Caco-2 (cell line): ENCODE results near the gene FOXS1. TPM values are rescaled to one million over a fixed set of nuclear protein-coding genes. Genes with fewer than 3 reads are reported as not detected.
A peak's percentile ranks its signal among the peaks of the same experiment; 100 is the strongest.

Experiments
- BruUV-seq: library from RNA; stranded (reverse); fragments of 400-500 nt; replicated peaks from 2 replicates; lab custom pipeline; 2021; lab: Mats Ljungman, UMichigan
- CTCF ChIA-PET: fragments of 300-600 bp; sonication (Branson Sonifier 250); formaldehyde crosslinking; loops from one replicate; lab custom pipeline; 2022; ENCODE audit warnings: antibody characterized with exemption; lab: Charles Lee
- POLR2A ChIA-PET: fragments of 300-600 bp; sonication (Branson Sonifier 250); formaldehyde crosslinking; loops from one replicate; lab custom pipeline; 2022; ENCODE audit warnings: antibody characterized with exemption; lab: Charles Lee
- DNase-seq, 2 experiments: peaks; one replicate each; pipeline versions ENCODE4 v3.0.0 to v3.0.0-alpha.2; 2020 to 2022
- H3K27me3 ChIP-seq: replicated peaks from 2 replicates; pipeline ENCODE4 v1.6.0; 2011; ENCODE audit warnings: low read length; ENCODE audit not compliant: control insufficient read depth, insufficient read depth
- H3K36me3 ChIP-seq: 2 replicates; pipeline ENCODE4 v1.5.1; 2011; ENCODE audit warnings: low read length; ENCODE audit not compliant: control insufficient read depth, insufficient read depth
- H3K4me1 ChIP-seq: fragments of 250-450 bp; sonication (Bioruptor Pico); 2 replicates; pipeline ENCODE4 v1.5.1; 2020; ENCODE audit warnings: mild to moderate bottlenecking
- H3K4me3 ChIP-seq: 2 replicates; pipeline ENCODE4 v1.5.1; 2011; ENCODE audit warnings: low read depth, mild to moderate bottlenecking, control low read depth, low read length
- H3K9me3 ChIP-seq: fragments of 250-450 bp; sonication (Bioruptor Pico); 2 replicates; pipeline ENCODE4 v1.5.1; 2020; ENCODE audit warnings: mild to moderate bottlenecking, moderate library complexity
- H3K27ac Mint-ChIP-seq: one replicate; pipeline ENCODE4 v1.8.0; 2022; ENCODE audit warnings: mixed read lengths; ENCODE audit not compliant: unreplicated experiment
- H3K27me3 Mint-ChIP-seq: one replicate; pipeline ENCODE4 v1.8.0; 2022; ENCODE audit warnings: mixed read lengths; ENCODE audit not compliant: insufficient read depth, unreplicated experiment
- H3K36me3 Mint-ChIP-seq: one replicate; pipeline ENCODE4 v1.8.0; 2022; ENCODE audit warnings: mild to moderate bottlenecking, mixed read lengths; ENCODE audit not compliant: insufficient read depth, unreplicated experiment
- H3K4me1 Mint-ChIP-seq: one replicate; pipeline ENCODE4 v1.8.0; 2022; ENCODE audit warnings: low read depth, mixed read lengths; ENCODE audit not compliant: unreplicated experiment
- H3K4me3 Mint-ChIP-seq: one replicate; pipeline ENCODE4 v1.8.0; 2022; ENCODE audit warnings: mild to moderate bottlenecking, moderate library complexity, mixed read lengths; ENCODE audit not compliant: unreplicated experiment
- H3K9me3 Mint-ChIP-seq: one replicate; pipeline ENCODE4 v1.8.0; 2022; ENCODE audit warnings: mixed read lengths; ENCODE audit not compliant: unreplicated experiment
- intact Hi-C: fragments of 100-400 bp; cut with micrococcal nuclease; formaldehyde crosslinking; loops from one replicate; pipeline ENCODE4 v1.10.0; 2022; ENCODE audit not compliant: unreplicated experiment
- total RNA-seq: library from RNA; stranded (reverse); gene quantifications from 2 replicates; pipeline ENCODE4 v1.2.3, GENCODE V29; 2022
- TF ChIP-seq, protein P1 (sequence below), 2 experiments: fragments of 200-600 bp in 1 of 2; IDR thresholded peaks; 1 replicate in 1 of 2; 2 replicates in 1 of 2; pipeline versions ENCODE4 v1.5.1 to v1.8.0; 2011 to 2022; ENCODE audit warnings: antibody characterized with exemption in 1 of 2, control low read depth in 1 of 2, inconsistent platforms in 1 of 2, low read depth in 1 of 2, low read length in 1 of 2, mild to moderate bottlenecking in 1 of 2, moderate library complexity in 1 of 2; ENCODE audit not compliant: insufficient read depth in 1 of 2, severe bottlenecking in 1 of 2, unreplicated experiment in 1 of 2

FOXS1 gene
- total RNA-seq, 1 experiment from 2014 or later, result not detected

DNA sequence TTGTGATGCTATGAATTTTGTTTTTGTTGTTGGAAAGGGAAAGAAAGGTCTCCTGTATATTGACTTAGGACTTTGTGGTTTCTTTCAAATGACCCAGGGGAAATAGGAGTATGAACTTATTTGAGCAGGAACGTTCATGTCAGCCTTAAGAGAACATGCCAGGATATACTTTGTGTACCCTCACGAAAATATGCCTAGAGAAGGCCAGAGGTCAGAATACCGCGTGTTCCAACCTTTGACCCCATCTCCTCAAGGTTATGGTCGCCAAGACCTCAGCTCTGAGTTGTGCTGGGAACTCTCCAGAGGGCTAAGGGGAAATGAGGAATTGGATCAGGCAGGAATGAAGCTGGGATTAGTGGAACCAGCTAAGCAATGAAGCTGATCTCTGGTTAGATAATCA is 36.5 kb upstream of the FOXS1 start:
- H3K36me3 ChIP-seq, result no peaks in the 10 kb centered on the region
- Mint-ChIP-seq H3K4me1 (peaks cover 12% of the 10 kb centered on the region), H3K27ac (no peak overlapping the region), H3K9me3 (no peaks in the 10 kb centered on the region), H3K4me3 (no peak overlapping the region), H3K36me3 (peaks cover 23% of the 10 kb centered on the region), H3K27me3 (peaks cover 3% of the 10 kb centered on the region)
- H3K27me3 ChIP-seq, result 0 out of 2 replicates have a peak, but pooled peaks cover 1% of the 10 kb centered on the region
- ChIA-PET CTCF (no interaction called here), POLR2A (no interaction called here)
- no TSS peak for BruUV-seq
- TF ChIP-seq, protein P1, sequence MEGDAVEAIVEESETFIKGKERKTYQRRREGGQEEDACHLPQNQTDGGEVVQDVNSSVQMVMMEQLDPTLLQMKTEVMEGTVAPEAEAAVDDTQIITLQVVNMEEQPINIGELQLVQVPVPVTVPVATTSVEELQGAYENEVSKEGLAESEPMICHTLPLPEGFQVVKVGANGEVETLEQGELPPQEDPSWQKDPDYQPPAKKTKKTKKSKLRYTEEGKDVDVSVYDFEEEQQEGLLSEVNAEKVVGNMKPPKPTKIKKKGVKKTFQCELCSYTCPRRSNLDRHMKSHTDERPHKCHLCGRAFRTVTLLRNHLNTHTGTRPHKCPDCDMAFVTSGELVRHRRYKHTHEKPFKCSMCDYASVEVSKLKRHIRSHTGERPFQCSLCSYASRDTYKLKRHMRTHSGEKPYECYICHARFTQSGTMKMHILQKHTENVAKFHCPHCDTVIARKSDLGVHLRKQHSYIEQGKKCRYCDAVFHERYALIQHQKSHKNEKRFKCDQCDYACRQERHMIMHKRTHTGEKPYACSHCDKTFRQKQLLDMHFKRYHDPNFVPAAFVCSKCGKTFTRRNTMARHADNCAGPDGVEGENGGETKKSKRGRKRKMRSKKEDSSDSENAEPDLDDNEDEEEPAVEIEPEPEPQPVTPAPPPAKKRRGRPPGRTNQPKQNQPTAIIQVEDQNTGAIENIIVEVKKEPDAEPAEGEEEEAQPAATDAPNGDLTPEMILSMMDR (IDR thresholded peaks at IDR 0.05; ENCODE audit: insufficient read depth in 1 of 2, low read depth in 1 of 2, low read length in 1 of 2, severe bottlenecking in 1 of 2, unreplicated experiment in 1 of 2), result no peak
- no peaks in the 10 kb centered on the region for H3K4me1 ChIP-seq
- intact Hi-C loops, result no loop called here
- no peak overlapping the region for H3K4me3 ChIP-seq
- peaks cover 8% of the 10 kb centered on the region; the same call in 1 of the 2 replicates for H3K9me3 ChIP-seq
- no peak for DNase-seq

- POLR2A ChIA-PET, result interaction anchor here (0.7 to 0.9 kb wide), 2 partner anchors 12 to 139 kb away, joined by 3 to 4 read pairs; no protein-coding TSS in a partner anchor
These were observed 34.0 kb upstream of the FOXS1 start for GRCh38 chr20:31879143-31879987.

GRCh38 chr20:31877684-31878083 is 32.3 kb upstream of the FOXS1 start:
- Mint-ChIP-seq H3K27ac (no peak overlapping the region), H3K4me1 (peaks cover 12% of the 10 kb centered on the region), H3K4me3 (no peak overlapping the region), H3K27me3 (peaks cover 6% of the 10 kb centered on the region), H3K36me3 (peaks cover 23% of the 10 kb centered on the region), H3K9me3 (no peaks in the 10 kb centered on the region)
- Histone ChIP-seq H3K4me1 (no peaks in the 10 kb centered on the region), H3K36me3 (no peaks in the 10 kb centered on the region), H3K4me3 (no peak overlapping the region), H3K9me3 (peaks cover 8% of the 10 kb centered on the region; the same call in 1 of the 2 replicates), H3K27me3 (no peaks in the 10 kb centered on the region)
- CTCF ChIA-PET, result no interaction called here
- POLR2A ChIA-PET, result no interaction called here
- TF ChIP-seq, protein P1 (IDR thresholded peaks at IDR 0.05; ENCODE audit: insufficient read depth in 1 of 2, low read depth in 1 of 2, low read length in 1 of 2, severe bottlenecking in 1 of 2, unreplicated experiment in 1 of 2), result no peak
- no TSS peak for BruUV-seq
- no peak for DNase-seq
- intact Hi-C loops, result no loop called here

More at GRCh38 chr20:31879143-31879987, 34.0 kb upstream of the FOXS1 start:
- no peaks in the 10 kb centered on the region for H3K4me1 ChIP-seq
- H3K36me3 Mint-ChIP-seq, result peaks cover 23% of the 10 kb centered on the region
- TF ChIP-seq, protein P1 (IDR thresholded peaks at IDR 0.05; ENCODE audit: insufficient read depth in 1 of 2, low read depth in 1 of 2, low read length in 1 of 2, severe bottlenecking in 1 of 2, unreplicated experiment in 1 of 2), result no peak
- H3K4me3 ChIP-seq, result peak overlapping the region; percentile 82
- peak overlapping the region; percentile 88 for H3K4me3 Mint-ChIP-seq
- CTCF ChIA-PET, result interaction anchor here (0.7 to 2.1 kb wide), 6 partner anchors 18 to 138 kb away, joined by 3 to 31 read pairs (median 4); partner anchors contain the start of gene PDRG1
- peaks cover 8% of the 10 kb centered on the region; the same call in 1 of the 2 replicates for H3K9me3 ChIP-seq
- H3K27me3 ChIP-seq, result no peaks in the 10 kb centered on the region
- peaks cover 2% of the 10 kb centered on the region for H3K27me3 Mint-ChIP-seq
- TSS peak; percentile 83 for BruUV-seq
- H3K9me3 Mint-ChIP-seq, result no peaks in the 10 kb centered on the region
- peak; percentile 99 to 100 for DNase-seq
- H3K4me1 Mint-ChIP-seq, result peaks cover 12% of the 10 kb centered on the region
- H3K27ac Mint-ChIP-seq, result peak overlapping the region; percentile 95
- intact Hi-C loops, result loop anchor here (1.0 kb wide), 2 partner anchors 9 to 27 kb away; partner anchors contain the start of genes DUSP15 and TTLL9
- no peaks in the 10 kb centered on the region for H3K36me3 ChIP-seq
